Superior temporal gyrus (tissue), 1 donor: Measurements from ENCODE around the gene NTRK3.

Experiments
- DNase-seq: peaks from one replicate; pipeline ENCODE4 v3.0.0-alpha.2; 2016; ENCODE audit errors: extremely low spot score

The NTRK3 gene

DNA sequence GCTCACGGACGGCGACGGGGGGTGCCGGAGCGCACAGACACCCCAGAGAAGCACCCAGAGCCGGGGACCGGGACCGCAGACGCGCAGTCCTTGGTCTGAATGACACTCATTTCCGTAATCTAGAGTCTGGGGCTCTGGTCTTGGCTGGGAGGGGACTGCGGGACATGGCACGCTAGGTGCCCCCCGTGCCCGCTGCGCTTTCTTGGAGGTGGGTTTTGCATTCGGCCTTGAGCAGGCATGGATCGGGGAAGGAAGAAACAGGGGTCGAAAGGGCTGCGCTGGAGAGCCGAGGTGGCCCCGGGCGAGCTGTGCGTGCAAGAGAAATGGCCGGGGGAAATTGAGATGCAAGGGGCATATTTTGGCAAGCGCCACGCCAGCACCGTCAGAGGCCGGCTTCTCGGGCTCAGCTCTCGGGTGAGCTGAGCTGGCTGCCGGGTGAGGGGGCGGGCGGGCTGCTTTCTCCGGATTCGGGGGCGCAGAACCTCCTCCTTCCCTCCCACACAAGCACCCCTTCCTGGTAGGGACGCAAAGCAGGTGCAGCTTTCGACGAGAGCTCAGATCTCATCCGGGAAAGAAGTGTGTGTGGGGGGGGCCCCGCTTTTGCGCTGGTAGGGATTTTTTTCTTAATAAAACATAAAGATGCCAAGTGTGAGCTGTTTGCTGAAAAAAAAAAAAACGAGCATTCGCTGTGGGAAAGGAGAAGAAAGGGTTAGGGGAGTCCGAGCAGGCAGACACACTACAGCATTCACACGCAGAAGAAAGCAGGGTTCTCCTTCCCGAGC is 963 bp upstream of the NTRK3 start:
- DNase-seq: no peak

DNA sequence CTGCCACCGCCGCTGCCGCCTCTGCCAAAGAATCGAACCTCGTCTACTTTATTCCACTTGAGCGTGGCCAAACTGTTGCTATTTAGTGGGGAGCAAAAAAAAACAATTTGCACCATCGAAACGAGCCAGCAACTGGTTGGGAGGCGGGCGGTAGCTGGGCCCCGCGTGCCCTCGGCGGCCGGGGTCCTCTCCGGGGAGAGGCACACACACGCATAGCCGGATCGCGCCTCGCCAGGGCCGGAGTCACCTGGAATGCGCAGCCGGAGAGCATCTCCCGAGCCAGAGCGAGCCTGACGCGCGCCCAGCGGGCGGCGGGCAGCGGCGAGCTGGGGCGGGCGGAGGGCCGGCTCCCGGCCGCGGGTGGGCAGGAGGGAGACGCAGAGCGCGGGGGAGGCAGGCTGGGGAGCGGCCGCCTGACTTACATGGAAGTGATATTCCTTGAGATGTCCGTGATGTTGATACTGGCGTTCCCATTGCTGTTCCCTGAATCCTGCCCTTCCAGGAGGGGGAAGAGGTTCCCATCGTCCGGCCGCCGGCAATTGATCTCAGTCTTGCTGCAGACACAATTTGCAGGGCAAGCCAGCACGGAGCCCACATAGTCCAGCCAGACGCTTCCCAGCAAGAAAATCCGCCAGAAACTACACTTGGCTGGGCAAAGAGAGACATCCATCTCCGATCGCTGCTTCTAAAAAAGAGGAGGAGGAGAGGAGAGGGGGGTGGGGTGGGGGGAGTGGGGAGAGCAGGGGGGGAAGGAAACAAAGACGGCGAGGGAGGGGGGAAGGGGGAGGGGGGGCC is 858 bp downstream of the NTRK3 start:
- DNase-seq: no peak

DNA sequence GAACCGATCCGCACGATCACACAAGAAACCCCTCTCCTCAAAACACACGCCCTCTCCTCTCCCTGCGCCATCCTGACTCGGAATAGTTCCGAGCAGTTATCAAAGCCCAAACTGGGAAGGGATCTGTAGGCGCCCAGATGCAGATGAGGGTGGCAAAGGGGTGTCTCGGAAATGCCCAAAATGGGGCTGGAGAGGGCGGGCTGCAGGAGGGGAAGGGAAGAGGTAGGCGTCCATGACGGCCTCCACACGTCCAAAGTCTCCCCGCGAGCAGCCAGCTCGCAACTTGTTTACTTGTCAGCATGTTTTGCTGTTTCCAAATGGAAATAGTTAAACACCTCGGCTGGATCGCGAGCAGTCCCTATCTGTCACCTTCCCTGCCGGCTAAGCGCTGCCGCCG is 1.5 kb downstream of the NTRK3 start:
- no peak for DNase-seq

DNA sequence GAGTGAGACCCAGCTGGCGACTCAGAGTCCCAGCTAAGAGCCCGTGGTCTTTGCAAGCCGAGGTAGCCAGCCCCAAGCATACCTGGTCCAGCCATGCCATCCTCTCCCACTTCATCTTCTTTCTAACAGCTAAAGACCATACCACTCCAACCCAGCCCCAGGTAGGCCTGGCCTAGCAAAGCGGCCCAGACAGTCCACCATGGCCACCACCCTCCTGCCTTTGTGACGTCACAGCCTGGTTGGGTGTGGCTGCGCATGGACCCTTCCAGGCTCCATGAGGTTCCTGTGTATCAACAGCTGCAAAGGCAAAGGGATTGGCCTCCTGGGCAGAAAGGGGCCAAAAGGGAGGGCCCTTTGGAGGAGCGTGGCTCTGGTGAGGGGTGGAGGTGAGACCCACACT is 4.1 kb downstream of the NTRK3 start:
- no peak for DNase-seq

DNA sequence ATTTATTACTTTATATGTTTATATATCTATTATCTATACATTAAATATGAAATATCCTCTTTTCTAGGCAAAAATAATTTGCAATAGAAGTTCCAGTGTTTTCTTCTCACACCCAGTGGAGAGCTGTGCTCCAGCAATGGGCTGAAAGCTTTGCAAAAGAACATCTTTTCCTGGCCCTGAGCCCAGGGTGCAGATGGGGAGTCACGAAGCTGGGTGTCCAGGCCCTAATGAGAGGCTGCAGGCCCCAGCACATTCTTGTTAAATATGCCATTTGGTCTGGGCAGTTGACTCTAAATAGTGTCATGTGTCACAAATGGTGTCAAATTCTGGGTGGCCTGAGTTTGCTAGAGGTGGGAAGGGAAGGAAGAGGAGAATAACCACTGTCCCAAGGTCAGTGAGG is 5.7 kb downstream of the NTRK3 start:
- DNase-seq: no peak

DNA sequence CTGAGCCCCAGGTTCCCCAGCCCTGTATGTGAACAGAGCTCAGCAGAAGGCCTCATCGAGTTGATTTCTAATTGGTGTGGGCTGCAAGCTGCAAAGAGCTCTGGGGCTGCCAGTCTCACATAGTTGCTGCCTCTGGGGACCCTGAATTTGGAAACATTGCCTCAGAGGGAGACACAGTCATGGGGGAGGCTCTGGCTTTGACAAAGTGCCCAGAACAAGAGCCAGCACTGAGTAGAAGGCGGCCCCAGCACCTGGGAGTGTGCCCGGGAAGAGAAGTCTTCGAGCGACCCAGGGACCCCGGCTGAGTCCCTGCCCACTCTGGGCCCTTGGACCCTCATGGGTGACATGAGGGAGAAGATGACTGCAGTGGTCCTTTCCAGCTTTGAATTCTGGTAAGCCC is 7.3 kb downstream of the NTRK3 start:
- no peak for DNase-seq

DNA sequence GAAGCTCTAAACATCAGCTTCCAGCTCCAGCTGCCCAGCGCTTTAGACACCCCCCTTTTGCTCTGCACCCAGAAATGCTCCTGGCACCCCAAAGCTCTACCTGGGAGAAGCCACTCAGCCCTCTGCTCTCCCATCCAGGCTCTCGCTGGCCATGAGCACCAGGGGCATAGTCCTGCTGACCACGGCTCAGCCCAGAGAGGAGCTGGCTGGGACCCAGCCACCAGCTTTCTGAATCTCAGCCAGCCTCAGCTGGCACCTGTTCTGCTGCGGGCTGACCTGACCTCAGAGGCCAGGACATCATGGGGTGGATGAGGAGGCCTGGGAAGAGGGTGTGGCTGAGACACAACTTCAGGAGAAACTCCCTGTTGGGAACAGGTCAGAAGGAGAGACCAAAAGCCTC is 8.6 kb downstream of the NTRK3 start:
- DNase-seq: no peak

DNA sequence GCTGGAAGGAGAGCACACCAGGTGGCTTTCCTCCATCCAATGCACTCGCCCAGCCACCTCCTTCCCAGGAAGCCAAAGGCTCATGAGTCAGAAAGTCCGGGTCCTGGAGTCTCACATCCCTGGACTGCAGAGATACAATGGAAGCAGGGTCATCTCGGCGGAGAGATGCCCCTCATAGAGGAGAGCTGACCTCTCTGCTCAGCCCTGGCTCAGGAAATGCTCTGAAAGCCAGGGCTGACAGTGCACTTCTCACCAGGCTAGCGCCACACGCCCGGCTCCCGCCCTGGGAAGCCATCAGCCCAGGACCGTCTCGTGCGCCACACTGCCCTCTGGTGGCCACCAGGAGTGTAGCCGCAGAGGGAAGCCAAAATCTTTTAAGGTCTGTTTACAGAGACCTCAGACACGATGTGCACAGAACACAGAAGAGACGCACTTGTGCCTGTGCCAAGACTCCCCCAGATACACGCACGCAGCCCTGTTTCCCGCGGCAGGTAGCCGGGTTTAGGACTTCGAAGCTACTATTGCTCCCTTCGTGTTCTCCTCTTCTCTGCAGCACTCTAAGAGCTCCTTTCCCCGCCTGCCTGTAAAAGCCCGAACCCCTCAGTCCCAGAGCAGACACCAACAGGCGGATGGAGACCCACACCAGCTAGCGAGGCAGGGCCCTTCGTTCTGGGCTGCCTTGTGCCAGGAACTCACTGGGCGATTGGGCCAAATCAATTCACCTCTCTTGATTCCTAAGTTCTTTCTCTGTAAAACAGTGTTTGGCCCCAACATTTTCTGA is 9.7 kb downstream of the NTRK3 start:
- peak; percentile 92 for DNase-seq

DNA sequence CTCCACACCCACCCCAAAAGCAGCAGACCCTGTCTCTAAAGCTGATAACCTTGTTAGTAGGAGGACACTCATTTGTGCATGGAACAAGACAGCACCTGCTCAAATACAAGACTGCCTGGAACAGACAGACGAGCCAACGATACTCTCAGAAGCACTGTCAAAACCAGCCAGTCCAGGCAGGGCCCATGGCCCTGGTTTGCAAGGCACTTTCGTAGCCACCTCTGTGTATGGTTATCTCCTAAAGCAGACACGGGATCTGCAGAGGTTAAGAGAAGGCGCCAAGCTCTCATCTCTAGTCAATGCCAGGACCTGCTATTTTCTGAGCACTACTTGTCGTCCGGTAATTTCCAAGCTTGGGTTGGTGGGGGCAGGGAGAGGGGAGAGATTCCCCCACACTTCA is 10.5 kb downstream of the NTRK3 start:
- no peak for DNase-seq

DNA sequence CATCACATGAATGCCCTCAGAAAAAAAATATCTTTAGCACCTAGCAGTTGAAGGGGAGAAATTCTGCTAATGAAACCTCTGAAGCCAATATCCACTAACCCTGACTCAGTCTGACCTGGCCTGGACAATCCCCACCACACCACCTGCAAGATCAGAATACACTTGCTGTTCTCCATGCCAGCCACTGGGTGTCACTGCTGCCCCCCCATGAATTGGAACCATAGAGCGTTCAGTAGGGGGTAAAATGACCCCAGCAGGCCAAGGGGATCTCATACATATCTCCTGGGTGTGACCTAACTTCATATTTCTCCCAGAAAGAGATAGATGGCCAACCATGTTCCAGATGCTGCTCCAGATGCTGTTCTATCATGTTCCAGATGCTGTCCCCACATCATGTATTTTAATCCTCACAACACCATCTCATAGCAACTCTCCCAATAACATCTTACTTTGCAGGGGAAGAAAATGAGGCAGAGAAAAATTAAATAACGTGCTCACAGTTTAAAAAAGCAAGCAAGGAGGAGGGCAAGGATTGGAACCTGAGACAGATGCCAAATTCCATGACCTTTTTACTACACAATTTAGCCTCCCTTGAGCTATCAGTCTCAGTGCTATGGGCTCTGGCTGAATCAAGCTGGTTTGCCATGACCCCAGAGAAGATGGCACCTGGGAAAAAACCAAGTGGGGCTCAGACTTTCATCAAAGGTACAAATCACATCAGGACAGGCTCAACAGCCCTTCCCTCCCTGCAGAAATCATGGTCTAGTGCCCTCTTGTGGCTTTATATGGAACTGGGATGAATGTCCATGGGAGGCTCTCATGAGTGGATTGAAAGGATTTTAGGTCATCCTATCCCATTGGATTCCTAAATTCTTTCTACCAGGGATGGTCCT is 12.4 kb downstream of the NTRK3 start:
- DNase-seq: peak; percentile 71

DNA sequence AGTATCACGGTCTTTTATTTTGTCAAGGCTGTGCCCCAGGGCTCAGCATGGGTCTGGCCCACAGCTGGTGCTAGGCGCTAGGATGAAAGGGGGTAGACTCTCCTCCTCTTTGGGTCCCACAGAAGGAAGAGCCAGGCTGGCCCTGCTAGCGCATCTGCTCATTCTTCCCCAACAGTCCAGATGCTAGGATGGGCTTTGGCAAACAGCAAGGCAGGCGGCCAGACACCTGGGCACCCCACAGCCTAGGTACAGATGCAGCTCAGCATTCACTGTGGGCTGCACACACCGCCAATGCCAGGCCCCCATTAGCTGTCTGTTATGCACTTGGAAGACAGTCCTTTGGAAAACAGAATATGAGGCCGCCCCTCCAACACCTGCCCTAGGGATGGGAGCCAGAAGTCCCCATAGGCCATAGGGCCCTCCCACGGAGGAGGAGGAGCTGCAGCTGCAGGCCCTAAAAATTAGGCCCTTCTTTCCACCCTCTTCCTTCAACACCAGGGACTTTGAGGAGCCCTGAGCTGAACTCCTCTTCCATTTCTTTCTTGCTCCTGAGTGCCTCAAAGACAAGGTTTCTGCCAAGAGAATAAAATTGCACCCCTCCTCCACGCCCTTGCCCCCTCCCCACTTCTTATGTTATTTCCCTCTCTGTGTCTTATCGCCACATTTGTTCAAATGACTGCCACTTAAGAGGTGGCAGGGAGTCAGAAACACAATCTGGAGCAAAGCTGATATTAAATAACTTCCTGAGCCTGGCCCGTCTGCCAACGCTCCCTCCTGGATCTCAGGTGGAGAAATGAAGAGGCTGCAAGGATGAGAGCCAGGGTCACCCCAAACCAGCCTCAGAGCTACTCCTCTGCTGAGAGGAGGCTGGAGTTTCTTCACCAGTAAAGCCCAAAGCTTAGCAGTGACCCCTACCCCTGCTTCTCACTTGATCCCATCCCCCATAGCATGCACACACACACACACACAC is 13.7 kb downstream of the NTRK3 start:
- DNase-seq: no peak

DNA sequence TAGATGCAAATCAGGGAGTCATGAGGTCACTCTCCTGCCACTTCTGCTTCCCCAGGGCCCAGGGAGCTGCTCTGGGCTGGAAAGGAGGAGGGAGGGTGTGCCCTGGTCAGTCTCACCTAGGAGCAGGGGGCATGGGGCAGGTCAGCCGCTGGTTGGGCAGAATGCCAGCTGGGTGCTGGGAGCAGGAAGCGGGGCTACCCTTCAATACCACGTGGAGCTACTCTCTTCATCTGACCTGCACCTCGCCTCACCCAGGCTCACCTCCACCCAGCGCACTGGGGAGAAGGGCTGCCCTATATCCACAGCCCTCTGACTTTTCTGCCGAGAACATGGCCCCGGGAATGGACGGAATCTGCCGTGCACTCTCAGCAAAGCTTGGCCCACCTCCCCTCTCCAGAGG is 15.1 kb downstream of the NTRK3 start:
- no peak for DNase-seq

DNA sequence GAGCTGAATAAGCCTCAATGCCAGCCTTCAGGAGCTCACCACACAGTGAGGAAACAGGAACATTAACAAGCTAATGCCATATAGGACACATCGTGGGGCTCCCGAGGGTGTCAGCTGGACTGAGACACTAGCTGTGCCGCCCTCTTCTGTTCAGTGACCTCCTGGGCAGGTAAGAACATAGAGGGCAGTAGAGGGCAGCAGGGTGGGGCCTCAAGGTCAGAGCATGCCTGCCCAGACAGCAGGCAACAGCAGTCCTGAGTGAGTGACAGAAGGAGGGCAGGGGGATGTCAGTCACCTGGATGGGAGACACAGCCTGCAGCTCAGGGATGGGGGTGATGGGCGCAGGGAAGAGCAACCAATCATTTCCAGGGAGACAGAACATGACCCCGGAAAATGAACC is 15.5 kb downstream of the NTRK3 start:
- DNase-seq: no peak

DNA sequence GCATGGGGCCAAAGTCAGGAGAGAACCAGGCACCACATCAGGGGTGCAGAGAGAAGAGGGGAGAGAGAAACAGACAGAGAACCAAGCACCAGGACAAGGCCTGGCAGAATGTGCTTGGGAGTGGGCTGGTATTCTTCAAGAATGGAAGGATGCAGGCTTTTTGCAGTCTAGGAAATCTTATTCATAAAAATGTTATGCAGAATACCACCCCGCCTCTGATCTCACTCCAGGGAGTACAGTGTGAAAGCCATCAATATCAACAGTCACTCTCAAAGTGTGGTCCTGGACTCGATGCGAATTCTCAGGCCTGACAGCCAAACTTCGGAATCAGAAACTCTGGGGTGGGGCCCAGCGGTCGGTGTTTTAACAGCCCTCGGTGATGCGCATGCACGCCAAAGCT is 16.9 kb downstream of the NTRK3 start:
- no peak for DNase-seq

DNA sequence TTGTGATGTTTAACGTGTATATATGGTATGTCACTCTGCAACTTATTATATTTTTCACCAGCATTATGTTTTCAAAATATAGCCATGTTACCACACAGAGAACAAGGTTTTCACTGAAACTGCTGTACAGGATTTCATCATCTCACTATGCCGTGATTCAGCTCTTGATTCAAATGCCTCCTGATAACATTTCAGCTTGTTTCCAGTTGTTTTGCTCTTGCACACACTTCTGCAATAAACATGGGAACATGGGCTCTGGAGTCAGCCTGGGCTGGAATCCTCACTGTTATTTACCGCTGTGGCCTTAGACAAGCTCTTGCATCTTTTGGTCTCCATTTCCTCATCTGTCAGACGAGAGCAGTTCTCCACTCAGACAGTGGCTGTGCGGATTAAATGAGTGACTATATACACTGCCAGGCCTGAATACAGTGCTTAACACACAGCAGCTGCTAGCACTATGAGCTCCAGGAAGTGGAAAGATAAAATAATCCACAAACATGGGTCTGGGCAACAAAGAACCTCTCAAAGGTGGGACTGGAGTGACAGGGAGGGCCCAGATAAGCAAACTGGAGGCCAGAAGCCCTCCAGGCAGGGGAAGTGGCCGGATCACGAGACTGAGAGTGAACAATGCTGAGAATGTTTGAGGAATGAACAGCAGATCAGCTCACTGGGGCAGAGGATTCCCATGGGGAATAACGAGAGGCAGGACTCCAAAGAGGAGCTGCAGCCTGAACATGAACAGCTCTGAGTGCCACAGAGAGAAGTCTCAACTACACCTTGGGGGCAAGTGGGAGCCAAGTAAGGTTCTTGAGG is 17.7 kb downstream of the NTRK3 start:
- DNase-seq: no peak

DNA sequence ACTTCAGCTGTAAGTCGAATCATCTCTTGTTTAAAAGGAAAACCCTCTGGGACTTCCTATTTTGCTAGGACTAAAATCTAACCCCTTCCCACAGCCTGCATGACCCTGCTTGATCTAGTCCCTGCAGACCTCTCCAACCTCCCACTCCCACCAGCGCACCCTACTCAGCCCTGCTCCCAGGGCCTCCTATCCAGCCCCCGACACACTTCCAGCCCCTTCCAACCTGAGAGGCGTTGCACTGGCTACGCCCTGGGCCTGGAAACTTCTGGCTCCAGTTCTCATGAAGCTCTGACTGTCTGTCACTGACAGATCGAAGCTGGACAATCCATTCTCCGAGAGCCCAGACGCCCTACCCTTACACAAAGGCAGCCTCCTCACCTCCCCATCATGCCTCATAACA is 21.8 kb downstream of the NTRK3 start:
- no peak for DNase-seq

DNA sequence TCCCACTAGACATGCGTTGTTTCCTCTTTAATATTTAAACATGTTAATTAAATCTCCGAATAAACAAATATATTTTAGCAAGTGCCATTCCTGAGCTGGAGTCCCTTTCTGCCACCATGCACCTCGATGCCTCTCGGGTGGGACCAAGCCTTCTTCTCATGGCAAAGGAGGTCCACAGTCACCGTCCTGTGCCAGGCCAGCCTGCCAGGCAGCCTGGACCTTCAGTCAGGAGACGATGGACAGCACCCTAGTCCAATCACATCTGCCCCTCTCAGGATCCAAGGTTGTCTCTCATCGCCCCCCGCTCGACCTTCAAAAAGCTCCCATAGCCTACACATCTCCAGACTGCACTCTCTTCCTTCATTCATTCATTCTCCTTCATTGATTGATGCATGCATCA is 22.6 kb downstream of the NTRK3 start:
- no peak for DNase-seq

DNA sequence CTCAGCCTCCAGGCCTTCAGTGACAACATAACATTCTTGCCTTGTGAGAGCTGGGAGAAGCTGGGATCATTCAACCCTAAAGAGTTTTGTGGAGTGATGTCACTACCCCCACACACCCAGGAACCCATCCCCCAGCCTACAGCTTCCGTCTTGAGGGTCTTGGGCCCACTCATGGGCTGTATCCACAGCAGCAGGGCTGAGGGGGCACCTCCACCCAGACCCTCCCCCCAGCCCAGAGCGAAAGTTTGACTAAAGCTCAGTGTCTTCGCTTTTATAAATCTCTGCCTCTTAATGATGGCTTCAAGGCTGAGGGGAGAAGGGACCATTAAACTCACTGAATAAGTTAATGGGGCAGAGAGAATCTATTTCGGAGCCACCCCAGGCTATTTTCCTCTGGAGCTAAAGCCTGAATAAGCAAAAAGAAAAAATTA is 23.8 kb downstream of the NTRK3 start:
- no peak for DNase-seq

DNA sequence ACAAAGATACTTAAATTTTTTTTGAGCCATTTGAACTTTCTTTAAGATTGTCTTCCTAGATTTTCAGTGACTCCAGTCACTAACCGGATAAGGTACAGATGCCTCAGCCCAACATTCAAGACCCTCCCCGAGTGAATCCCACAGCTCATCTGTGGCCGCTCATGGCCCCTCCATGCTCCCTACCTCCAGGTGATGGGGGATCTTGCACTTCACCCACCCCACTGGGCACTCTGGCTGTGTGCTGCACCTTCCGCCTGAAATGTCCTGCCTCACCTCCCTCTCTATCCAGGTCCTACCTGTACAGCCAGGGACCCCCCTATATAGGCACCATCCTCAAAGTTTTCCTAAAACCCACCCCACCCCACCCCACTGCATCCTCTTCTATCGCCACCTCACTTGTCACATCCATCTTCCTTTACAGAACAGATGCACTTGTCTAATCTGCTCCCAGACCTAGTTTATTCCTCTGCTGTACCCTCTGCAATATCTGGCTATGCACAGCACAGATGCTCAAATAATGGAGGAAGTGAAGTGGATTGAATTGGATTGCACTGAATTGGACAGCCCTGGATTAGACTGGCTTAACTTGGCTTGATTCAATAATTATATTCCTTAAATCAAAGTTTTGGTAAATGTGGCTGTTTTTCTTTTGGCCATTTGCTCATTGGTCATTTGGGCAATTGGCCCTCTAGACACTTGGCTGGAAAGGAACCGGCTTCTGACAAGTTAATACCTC is 24.5 kb downstream of the NTRK3 start:
- DNase-seq: no peak
